B cell (primary cell): ENCODE results near the gene ADAM23. TPM values are rescaled to one million over a fixed set of nuclear protein-coding genes. Genes with fewer than 3 reads are reported as not detected.
"Not testable (repeated sequence)": the region's sequence is repeated elsewhere in the genome, so short reads cannot be mapped to it uniquely, and the experiment has no call there.

ENCODE experiments used
- ATAC-seq: fragments of 200-7000 bp; cut with Tn5 transposase; one replicate; pipeline ENCODE4 v1.10.0; 2021; ENCODE audit warnings: low read depth, mild to moderate bottlenecking, moderate number of reproducible peaks, moderate library complexity
- CTCF ChIA-PET: fragments of 350-600 bp; sonication (Branson Sonifier 250); formaldehyde crosslinking; loops from one replicate; lab custom pipeline; 2021; ENCODE audit warnings: antibody characterized with exemption, inconsistent platforms; lab: Charles Lee
- POLR2A ChIA-PET: fragments of 350-600 bp; sonication (Branson Sonifier 250); formaldehyde crosslinking; loops from one replicate; lab custom pipeline; 2021; ENCODE audit warnings: antibody characterized with exemption; lab: Charles Lee
- DNase-seq: peaks from one replicate; pipeline ENCODE4 v3.0.0; 2013
- H2AFZ ChIP-seq: 2 replicates; pipeline ENCODE4 v1.6.1; 2012; ENCODE audit warnings: mild to moderate bottlenecking, low read depth, low read length; ENCODE audit not compliant: insufficient read depth, poor library complexity, severe bottlenecking
- H3K27ac ChIP-seq, 2 donors: 1 replicate in 1 of 2; 2 replicates in 1 of 2; pipeline ENCODE4 v1.5.1; 2012 to 2013; ENCODE audit warnings: low read length in 2 of 2, mild to moderate bottlenecking in 2 of 2, moderate library complexity in 1 of 2
- H3K27me3 ChIP-seq, 4 experiments: fragments of 200-600 bp in 1 of 4; sonication (generic) in 1 of 4; replicated peaks in 1 of 4; 1 replicate in 2 of 4; 2 replicates in 2 of 4; pipeline versions ENCODE4 v1.6.1 to v1.7.0; 2013 to 2016; ENCODE audit warnings: low read length in 3 of 4, mild to moderate bottlenecking in 2 of 4, mixed read lengths in 1 of 4, moderate library complexity in 1 of 4; ENCODE audit not compliant: insufficient read depth in 4 of 4, control insufficient read depth in 3 of 4; ENCODE audit errors: control extremely low read depth in 1 of 4
- H3K36me3 ChIP-seq, 2 experiments: replicated peaks in 1 of 2; 1 replicate in 1 of 2; 2 replicates in 1 of 2; pipeline versions ENCODE4 v1.6.1 to v1.7.1; 2013; ENCODE audit warnings: low read length in 1 of 2; ENCODE audit not compliant: insufficient read depth in 2 of 2, control insufficient read depth in 1 of 2; ENCODE audit errors: control extremely low read depth in 1 of 2, extremely low read depth in 1 of 2
- H3K4me1 ChIP-seq, 2 donors: fragments of 200-600 bp in 1 of 2; sonication (generic) in 1 of 2; 1 replicate in 1 of 2; 2 replicates in 1 of 2; pipeline versions ENCODE4 v1.5.1 to v1.6.1; 2013 to 2017; ENCODE audit warnings: low read length in 2 of 2; ENCODE audit not compliant: control insufficient read depth in 2 of 2, insufficient read depth in 2 of 2
- H3K4me2 ChIP-seq: replicated peaks from 2 replicates; pipeline ENCODE3; 2012; ENCODE audit warnings: mild to moderate bottlenecking, low read depth, low read length; ENCODE audit not compliant: poor library complexity, severe bottlenecking
- H3K4me3 ChIP-seq, 5 experiments: fragments of 200-600 bp in 1 of 5; sonication (generic) in 1 of 5; 1 replicate in 3 of 5; 2 replicates in 2 of 5; pipeline versions ENCODE4 v1.5.1 to v1.7.0; 2011 to 2016; ENCODE audit warnings: low read length in 4 of 5, mild to moderate bottlenecking in 4 of 5, low read depth in 2 of 5, control low read depth in 1 of 5, moderate library complexity in 1 of 5; ENCODE audit not compliant: insufficient read depth in 1 of 5; ENCODE audit errors: control extremely low read depth in 1 of 5, extremely low read depth in 1 of 5
- H3K79me2 ChIP-seq: fragments of 200-600 bp; sonication (generic); one replicate; pipeline ENCODE4 v1.6.0; 2016; ENCODE audit warnings: low read length; ENCODE audit not compliant: control insufficient read depth, insufficient read depth
- H3K9ac ChIP-seq: fragments of 200-600 bp; sonication (generic); 2 replicates; pipeline ENCODE4 v1.6.1; 2017; ENCODE audit warnings: mild to moderate bottlenecking, low read length, moderate library complexity
- H3K9me3 ChIP-seq, 3 donors: one replicate each; pipeline versions ENCODE4 v1.6.1 to v1.7.1; 2013; ENCODE audit warnings: low read length in 2 of 3; ENCODE audit not compliant: control insufficient read depth in 2 of 3, insufficient read depth in 1 of 3; ENCODE audit errors: control extremely low read depth in 1 of 3
- H4K20me1 ChIP-seq: 2 replicates; pipeline ENCODE4 v1.6.0; 2012; ENCODE audit warnings: mild to moderate bottlenecking, low read length; ENCODE audit not compliant: insufficient read depth, control insufficient read depth, poor library complexity, severe bottlenecking
- H3K27ac Mint-ChIP-seq: one replicate; pipeline ENCODE4 v1.8.0; 2021; ENCODE audit warnings: mixed read lengths
- H3K27me3 Mint-ChIP-seq: one replicate; pipeline ENCODE4 v1.8.0; 2021; ENCODE audit warnings: mixed read lengths
- H3K4me1 Mint-ChIP-seq: one replicate; pipeline ENCODE4 v1.8.0; 2021; ENCODE audit warnings: mixed read lengths
- H3K4me3 Mint-ChIP-seq: one replicate; pipeline ENCODE4 v1.8.0; 2021; ENCODE audit warnings: mixed read lengths
- H3K9me3 Mint-ChIP-seq: one replicate; pipeline ENCODE4 v1.8.0; 2022; ENCODE audit warnings: mixed read lengths; ENCODE audit not compliant: insufficient read depth
- EZH2 ChIP-seq: IDR thresholded peaks from 2 replicates; pipeline ENCODE4 v1.6.1; 2012; ENCODE audit warnings: borderline replicate concordance, low read depth, mild to moderate bottlenecking, moderate library complexity, low read length; ENCODE audit not compliant: insufficient read depth, poor library complexity, severe bottlenecking
- WGBS: methylation state at CpG from one replicate; pipeline ENCODE4 v1.1.5; 2013; ENCODE audit warnings: missing lambda C conversion rate; ENCODE audit not compliant: insufficient coverage; 5-methylcytosine and 5-hydroxymethylcytosine counted together
- intact Hi-C: fragments of 100-400 bp; cut with micrococcal nuclease; formaldehyde crosslinking; loops from one replicate; pipeline ENCODE4 v1.10.0; 2022
- polyA plus RNA-seq: library from polyadenylated mRNA; depleted of rRNA; stranded (reverse); fragments of >200 nt; gene quantifications from 2 replicates; pipeline ENCODE4 v1.2.3, GENCODE V29; 2012
- total RNA-seq, 2 donors: library from RNA; stranded (reverse); fragments of 120-200 nt in 1 of 2; gene quantifications; 1 replicate in 1 of 2; 2 replicates in 1 of 2; pipeline versions ENCODE4 v1.2.3 to v1.2.4, GENCODE V29; 2013 to 2022
- TF ChIP-seq, protein P1 (sequence below): fragments of 200-600 bp; IDR thresholded peaks from one replicate; pipeline ENCODE4 v1.8.0; 2022; ENCODE audit warnings: antibody characterized with exemption, mild to moderate bottlenecking

Gene ADAM23
- total and polyA plus RNA-seq, 2 donors (not counting 1 experiment from before 2014, with no cell fraction given) = 0.78 to 1.7 TPM

DNA sequence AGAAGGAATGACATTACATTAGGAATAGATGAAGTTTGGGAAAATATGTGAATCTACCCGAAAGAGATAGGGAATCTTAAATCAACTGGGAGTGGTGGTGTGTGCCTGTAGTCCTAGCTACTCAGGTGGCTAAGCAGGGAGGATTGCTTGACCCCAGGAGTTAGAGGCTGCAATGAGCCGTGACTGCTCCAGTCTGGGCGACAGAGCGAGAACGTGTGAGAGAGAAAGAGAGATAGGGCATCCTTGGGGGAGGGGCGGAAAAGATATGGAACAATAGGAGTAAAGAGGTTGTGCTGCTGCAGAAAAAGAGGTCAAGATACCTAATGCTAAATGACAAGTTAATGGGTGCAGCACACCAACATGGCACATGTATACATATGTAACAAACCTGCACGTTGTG lies 47.1 kb upstream of the ADAM23 start:
- ATAC-seq (no peak), DNase-seq (no peak)
- H3K36me3 ChIP-seq = no peaks in the 10 kb centered on the region
- no peak overlapping the region for H3K4me3 Mint-ChIP-seq
- H2AFZ ChIP-seq = no peak overlapping the region
- CTCF ChIA-PET = no interaction called here
- no peaks in the 10 kb centered on the region for H3K4me1 Mint-ChIP-seq
- no peaks in the 10 kb centered on the region for H4K20me1 ChIP-seq
- POLR2A ChIA-PET = no interaction called here
- H3K27me3 ChIP-seq = no peaks in the 10 kb centered on the region
- no peaks in the 10 kb centered on the region for H3K27me3 Mint-ChIP-seq
- WGBS = 100% methylated on average over 5 of the region's 7 CpGs
- no peaks in the 10 kb centered on the region for H3K4me1 ChIP-seq
- H3K27ac ChIP-seq = no peak overlapping the region
- H3K9me3 Mint-ChIP-seq = peaks cover 3% of the 10 kb centered on the region
- no peak overlapping the region for H3K4me3 ChIP-seq
- H3K27ac Mint-ChIP-seq = no peak overlapping the region
- H3K9me3 ChIP-seq = peaks cover 0 to 6% (median 0%) of the 10 kb centered on the region in 3 donors
- no peak overlapping the region for H3K4me2 ChIP-seq
- no peak for TF ChIP-seq EZH2
- TF ChIP-seq, protein P1, sequence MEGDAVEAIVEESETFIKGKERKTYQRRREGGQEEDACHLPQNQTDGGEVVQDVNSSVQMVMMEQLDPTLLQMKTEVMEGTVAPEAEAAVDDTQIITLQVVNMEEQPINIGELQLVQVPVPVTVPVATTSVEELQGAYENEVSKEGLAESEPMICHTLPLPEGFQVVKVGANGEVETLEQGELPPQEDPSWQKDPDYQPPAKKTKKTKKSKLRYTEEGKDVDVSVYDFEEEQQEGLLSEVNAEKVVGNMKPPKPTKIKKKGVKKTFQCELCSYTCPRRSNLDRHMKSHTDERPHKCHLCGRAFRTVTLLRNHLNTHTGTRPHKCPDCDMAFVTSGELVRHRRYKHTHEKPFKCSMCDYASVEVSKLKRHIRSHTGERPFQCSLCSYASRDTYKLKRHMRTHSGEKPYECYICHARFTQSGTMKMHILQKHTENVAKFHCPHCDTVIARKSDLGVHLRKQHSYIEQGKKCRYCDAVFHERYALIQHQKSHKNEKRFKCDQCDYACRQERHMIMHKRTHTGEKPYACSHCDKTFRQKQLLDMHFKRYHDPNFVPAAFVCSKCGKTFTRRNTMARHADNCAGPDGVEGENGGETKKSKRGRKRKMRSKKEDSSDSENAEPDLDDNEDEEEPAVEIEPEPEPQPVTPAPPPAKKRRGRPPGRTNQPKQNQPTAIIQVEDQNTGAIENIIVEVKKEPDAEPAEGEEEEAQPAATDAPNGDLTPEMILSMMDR = no peak
- no peaks in the 10 kb centered on the region for H3K79me2 ChIP-seq
- intact Hi-C loops = loop anchor here (10.0 kb wide), 1 partner anchor 159 kb away; no protein-coding TSS in a partner anchor
- no peak overlapping the region for H3K9ac ChIP-seq

DNA sequence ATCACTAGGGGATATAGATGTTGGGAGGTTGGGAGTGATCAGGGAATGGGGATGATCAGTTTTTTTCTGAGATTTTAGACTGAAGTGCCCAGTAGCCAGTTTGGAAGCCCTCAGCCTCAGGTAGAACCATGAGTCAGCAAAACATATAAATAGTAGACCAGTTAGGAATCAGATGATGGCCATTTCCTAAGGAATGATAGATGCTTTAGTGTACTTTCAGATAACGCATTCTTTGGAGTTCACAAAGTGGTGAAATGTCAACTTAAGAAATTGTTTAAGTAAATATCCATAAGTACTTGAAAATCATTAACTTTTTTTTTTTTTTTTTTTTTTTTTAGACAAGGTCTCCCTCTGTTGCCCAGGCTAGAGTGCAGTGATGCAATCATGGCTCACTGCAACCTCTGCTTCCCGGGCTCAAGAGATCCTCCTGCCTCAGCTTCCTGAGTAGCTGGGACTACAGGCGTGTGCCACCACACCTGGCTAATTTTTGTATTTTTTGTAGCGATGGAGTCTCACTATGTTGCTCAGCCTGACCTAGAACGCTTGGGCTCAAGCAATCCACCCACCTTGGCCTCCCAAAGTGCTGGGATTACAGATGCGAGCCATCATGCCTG lies 40.3 kb upstream of the ADAM23 start:
- CTCF ChIA-PET, intact Hi-C loops, H3K27ac ChIP-seq, DNase-seq, H3K9ac ChIP-seq, H3K36me3 ChIP-seq, H3K27me3 Mint-ChIP-seq, H3K4me2 ChIP-seq, ATAC-seq, H3K9me3 Mint-ChIP-seq, H3K4me1 ChIP-seq, H3K79me2 ChIP-seq, H3K4me1 Mint-ChIP-seq, POLR2A ChIA-PET, H3K4me3 ChIP-seq, H3K9me3 ChIP-seq, H2AFZ ChIP-seq, H3K4me3 Mint-ChIP-seq, H3K27ac Mint-ChIP-seq, H3K27me3 ChIP-seq, H4K20me1 ChIP-seq: not testable (repeated sequence)
- WGBS = 80% methylated on average over 2 of the region's 6 CpGs
